ENCODE results near the gene RANGAP1.

DNA sequence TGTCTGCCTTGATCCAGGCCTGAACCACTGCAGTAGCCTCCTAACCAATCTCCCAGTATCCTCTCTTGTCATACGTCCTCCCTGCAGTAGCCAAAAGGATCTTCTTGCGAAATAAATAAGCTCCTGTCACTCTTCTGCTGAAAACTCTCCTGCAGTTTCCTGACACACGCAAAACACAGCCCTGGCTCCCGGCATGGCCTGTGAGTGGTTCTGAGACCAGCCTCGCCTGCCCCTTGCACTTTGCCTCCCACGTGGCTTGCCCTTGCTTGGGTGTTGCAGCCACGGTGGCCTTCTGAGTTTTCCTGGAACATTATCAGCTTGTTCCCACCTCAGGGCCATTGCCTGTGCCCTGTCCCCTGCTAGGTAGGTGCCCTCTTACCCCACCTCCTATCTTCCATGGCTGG lies 22.6 kb upstream of the RANGAP1 start:
- no peak for TF ChIP-seq CTCF (IDR thresholded peaks at IDR 0.05)
- peak; percentile 48 for TF ChIP-seq POLR2A (IDR thresholded peaks at IDR 0.05)

All from right lobe of liver (tissue), 4 donors.